Activated effector memory CD4-positive, alpha-beta T cell treated with Interleukin-2 at 50 U/mL for 16 hours (primary cell): ENCODE data around the gene COMT.
A peak's percentile ranks its signal among the peaks of the same experiment; 100 is the strongest.

Experiments
- DNase-seq: peaks from one replicate; pipeline ENCODE4 v3.0.0-alpha.2; 2020

Gene COMT

DNA sequence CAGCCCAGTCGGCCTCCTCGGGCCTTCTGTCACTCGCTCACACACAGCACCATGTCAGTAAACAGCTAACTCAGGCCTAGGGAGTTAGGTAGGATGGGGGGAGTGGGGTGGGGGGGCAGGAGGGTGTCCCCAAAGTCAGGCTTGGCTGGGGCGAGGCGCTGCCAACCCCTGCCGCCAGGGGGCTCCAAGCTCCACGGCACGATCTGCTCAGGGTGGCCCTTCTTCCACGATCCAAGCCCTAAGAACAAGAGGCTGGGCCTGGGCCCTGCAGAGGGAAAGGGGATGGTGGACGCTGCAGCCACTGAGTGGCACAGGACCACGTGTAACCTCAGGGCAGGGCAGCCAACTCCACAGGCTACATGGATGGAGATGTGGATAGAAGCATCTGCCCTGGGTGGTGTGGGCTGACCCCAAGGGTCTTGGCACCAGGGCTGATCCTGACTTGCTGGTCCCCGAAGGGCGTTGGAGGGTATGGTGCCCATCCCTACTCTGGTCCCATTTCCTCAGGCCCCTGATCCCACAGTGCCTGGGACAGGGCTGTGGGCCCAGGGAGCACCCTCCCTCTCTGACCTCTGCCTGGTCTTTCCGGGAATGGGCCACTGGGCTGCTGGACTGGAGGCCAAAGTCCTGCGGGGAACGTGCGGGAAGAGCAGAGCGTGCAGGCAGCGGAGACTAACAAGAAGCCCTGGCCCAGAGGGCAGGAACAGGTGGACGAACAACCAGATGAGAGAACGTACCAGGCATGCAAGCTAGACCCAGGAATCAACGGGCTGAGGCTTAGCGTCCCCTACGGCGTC is 29.1 kb downstream of the COMT start:
- peak; percentile 67 for DNase-seq

DNA sequence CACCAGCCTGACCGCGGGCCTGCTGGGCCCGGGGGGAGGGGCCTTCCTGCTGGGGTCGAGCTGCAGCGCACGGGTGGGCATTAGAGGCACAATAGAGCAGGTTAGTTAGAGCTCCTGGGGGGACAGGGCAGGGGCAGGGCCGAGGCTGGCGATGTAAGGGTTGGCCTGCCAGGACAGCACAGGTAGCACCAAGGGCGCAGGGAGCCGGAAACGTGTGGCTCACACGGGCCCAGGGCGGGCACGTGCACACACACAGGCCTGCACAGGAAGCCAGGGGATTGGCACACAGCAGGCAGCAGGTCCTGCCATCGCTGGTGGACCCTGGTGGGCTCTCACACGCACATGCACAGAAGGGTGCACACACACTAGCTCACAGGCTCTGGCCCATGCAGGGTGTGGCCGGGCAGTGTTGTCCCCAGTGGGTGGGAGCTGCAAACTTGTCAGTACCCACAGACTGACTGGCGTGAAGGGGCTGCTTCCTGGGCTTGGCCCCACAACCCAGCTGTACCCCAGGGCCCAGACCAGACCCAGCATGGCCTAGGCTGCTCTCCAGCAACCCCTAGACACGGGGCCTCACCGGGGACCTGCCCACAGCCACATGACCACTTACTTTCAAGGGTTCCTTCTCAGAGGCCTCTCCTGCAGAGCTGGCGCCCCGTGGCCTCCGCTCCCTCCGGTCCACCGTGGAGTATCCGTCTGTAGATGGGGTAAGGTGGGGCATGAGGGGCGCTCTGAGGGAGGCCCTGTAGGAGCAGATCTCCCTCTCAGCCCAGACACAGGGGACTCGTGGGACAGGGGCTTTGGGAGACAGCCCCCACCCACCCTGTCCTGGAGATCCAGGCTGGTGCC is 29.9 kb downstream of the COMT start:
- DNase-seq: no peak

DNA sequence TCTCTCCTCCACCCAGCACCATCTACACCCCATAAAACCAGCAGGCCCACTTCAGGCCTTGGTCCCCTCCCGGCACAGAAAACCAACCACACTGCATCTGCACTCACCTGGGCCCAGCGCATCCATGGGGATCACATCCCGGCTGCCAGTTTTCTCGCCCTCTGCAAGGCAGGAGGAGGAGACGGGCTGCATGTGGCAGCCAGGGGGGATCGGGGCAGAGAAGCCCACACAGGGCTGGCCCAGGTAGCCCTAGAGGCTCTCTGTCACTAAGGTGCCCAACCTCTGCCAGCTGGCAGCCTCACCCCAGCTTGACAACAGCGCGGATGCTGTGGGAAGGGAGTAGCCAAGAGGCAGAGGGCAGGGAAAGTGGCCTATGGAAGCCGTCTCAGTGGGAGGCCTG is 30.7 kb downstream of the COMT start:
- DNase-seq: no peak

DNA sequence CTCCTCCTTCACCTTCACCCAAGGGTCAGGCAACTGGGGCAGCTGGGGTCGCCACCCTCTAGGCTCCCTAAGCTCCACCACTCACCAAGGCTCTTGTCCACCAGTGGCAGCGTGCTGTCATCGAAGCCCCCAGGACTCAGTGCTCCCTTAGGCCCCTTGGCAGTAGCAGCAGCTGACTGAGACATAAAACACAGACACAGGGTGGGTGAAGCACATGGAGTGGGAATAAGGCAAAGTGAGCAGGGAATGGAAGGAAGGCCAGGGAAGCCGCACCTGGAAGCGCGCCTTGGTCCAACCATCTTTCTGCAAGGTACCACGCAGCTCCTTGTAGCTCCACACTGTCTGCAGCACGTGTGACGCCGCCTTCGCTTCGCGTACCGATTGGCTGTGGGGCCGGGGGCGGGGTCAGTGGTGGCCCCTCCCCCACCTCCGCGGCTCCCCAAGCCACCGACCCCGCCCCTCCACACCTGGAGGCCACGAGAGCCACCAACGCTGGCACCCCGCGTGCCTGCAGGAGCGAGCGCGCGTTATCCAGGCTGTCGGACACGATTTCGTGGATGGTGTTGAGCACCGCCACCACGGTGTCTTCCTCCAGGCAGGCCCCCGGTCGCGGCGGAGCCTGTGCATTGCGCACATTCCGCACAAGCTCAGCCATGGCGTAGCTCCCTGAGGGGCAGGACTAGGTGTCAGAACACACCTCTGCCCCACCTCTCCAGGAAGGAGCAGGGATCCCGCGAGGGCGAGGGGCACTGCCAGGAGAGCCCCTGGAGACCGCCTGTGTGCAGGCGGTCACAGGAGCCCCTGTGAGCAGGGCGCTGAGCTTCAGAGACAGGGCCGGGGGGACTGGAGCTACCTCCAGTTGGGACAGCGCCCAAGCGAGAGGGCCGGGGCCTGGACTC is 31.3 kb downstream of the COMT start:
- no peak for DNase-seq

DNA sequence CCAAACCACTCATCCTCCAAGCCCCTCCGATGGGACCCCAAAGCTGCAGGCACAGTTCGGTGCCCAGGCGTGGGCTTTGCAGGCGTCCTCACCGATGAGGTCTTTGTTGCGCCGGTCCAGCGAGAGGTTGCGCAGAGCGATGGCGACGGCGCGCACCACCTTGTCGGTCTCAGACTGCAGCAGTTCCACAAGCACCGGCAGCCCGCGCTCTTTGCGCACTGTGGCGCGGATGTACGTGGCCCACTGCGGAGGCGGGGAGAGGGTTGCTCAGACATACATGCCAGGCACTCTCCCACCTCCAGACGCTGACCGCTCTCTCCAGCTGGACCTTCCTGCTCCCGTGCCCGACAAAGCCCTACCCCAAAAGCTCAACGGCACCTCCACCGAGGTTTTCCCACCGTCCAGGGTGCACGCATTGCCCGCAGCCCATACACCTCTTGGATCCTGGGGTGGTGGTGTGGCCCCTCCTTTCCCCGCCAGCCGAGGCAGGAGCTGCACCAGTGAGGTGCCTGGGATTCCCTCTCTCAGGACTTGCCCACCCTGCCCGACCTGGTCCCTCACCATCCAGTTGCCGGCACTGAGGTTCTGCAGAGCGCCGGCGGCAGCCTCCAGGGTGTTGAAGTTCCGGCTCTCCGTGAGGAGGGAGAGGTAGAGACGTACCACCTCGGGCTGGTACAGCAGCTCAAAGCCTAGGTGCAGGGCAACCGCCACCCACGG is 32.1 kb downstream of the COMT start:
- no peak for DNase-seq

DNA sequence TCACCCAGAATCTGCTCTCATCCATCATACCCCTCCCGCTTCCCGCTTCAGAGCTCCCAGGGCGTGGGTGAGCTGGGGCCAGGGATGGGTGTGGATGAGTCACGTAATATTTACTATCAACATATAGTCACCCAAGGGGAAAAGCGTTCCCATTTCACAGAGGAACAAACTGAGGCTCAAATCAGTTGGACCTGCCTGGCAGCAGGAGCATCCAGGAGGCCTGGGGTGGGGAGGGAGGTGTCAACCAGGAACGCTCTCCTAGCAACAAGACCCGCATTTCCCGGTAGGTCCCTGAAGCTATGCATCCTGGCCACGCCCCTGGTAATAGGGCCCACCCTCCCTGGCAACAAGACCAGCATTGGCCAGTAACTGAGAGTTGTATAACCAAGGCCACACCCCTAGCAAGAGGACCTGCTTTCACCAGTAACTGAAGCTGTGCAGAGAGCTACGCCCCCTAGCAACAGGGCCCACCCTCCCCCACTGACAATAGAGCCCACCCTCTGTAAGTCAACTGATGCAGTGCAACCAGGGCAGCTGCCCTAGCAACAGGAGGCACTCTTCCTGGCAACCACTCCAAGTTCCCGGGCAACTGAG is 32.8 kb downstream of the COMT start:
- no peak for DNase-seq

DNA sequence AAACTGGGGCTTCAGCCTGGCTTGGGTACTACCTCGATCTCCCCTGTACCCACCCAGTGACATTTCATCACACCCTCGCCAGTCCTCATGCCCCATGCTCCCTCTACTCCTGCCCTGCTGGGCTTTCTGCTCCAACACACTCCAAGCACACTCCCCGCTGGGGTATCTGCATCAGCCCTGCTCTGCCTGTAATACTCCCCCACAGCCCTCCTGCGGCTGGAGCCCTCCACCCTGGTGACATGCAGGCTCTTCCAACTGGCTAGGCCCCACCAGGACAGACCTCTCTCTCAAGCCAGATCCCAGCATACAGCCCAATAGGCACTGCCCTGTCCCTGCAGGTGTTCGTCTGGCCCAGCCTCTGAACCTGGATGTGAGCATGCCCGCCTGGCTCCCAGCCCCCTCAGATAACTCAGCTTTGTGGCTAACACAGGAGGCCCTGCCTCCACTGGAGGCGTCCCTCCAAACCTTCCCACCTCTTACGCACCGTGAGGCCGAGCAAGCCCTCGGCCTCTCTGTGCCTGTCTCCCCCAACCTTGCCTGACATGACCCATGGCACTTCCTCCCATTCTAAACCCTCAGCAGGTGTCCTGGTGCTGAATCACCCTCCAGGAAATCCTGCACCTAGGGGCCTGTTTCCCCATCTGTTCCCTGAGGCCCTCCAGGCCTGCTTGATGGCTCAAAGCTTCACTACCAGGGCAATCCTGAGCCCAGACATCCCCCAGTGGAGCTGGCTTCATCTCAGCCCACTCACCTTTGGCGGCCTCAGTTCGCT is 33.5 kb downstream of the COMT start:
- no peak for DNase-seq

DNA sequence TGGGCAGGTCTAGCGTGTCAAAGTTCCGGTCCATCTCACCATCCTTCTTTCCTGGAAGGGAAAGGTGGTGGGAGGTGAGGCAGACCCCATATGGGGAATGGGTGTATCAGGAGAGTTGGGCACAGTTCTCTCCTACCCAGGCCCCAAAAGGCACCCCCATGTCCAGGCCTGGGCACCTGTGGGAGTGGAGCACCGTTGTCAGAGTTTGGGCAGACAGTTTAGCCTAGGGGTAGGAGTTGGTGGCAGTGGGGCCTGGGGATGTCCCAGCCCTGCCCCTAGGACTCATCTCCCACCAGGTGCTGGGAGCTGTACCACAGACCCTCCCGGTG is 34.1 kb downstream of the COMT start:
- no peak for DNase-seq

DNA sequence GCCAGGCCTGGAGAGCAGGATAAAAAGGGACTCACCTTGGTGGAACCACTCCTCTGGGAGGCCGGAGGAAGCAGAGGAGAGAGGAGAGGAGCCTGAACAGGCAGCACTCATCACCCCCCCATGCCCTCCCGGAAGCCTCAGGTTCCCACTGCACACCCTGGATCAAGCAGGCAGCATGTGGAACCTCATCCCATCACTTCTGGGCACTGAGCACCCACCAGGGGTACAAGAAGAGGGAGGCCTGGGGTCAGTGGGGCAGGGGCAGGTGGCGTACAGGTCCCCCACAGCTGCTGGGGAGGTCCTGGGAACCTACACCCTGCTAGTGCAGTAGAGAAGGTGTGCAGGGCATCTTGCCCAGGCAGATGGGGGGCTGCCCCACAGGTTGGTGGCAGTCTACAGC is 35.1 kb downstream of the COMT start:
- no peak for DNase-seq

DNA sequence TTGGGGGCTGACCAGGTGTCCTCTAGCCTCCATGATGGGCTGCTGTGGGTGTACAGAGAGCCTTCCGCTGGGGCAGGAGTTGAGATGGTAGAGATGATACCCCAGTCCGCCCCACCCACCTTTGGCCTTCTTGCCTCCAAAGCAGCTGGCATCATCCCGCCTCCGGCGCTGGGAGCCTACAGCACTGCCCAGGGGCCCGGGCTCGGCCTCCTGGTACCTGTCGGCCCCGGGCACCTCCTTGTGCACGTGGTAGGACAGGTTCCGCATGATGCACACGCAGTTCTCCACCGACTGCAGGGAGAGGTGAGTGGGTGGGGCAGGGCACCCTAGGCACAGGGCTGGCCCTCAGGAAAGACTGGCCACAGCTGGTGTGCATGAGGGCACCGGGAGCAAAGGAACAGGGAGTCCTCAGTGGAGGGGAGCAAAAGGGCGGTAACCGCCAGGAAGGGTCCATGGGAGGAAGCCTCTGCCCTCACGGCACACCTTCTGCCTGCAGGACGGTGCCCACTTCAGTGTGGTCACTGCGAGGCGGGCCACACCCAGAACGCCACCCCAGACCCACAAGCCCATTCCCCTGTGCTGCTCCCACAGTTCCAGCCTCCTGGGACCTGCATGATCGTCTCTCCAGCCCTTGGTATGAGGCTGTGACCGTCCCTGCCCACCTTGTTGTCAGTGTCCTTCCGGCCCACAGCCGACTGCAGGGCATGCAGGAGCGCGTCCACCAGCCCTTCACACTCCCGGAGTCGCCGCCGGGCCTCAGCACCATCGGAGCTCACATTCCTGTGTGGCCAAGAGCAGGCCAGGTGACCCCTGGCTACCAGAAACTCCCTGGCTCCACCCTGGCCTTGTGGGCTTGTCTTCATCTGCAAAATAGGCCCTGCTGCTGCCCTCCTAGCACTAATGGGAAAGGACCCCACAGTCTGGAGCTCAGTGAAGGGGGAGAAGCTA is 36.0 kb downstream of the COMT start:
- no peak for DNase-seq

DNA sequence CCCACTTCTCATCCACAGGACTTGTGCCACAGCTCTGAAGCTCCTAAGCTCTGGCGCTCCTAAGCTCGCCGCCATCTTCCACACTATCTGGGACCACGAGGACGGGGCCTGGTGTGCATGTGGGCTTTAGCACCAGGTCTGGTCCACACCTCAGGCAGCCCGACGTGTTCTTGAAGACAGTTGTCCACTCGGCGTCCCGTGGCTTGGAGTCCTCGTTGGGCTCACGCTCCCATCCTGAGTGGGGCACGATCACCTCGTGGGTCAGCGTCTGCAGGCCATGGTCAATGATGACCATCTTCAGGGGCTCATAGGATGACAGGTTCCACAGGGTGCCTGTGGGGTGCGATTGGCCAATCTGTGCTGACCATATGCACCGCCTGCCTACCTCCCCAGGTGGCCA is 37.2 kb downstream of the COMT start:
- no peak for DNase-seq

DNA sequence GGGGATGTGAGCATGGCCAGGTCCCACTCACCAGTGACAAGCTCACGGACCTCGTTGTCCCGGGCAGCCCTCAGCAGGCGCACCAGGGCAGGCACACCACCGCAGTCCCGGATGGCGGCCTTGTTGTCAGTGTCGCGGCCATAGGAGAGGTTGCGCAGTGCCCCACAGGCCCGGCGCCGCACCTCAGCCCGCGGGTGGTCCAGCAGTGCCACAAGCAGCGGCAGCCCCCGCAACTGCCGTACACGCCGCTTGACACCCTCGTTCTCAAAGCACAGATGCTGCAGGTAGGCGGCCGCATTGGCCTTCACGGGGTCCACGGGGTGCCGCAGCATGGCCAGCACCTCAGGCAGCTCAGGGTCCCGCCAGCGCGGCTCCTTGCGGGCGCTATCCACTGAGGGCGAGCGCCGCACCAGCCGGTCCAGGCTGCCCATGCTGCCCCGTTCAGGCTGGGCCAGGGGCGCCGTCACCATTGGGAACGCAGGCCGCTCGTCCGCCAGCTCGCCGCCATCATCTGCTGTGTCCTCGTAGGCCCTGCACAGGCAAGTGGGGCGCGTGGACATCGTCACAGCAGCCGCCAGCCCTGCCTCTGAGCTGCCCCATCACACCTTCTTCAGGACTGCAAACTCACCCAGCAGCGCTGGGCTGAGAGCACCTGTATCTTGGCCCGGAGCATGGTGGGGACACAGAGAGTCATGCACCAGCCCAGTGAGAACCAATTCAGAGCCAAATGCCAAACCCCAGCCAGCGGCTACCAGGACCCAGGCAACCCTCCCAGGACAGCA is 38.3 kb downstream of the COMT start:
- DNase-seq: no peak

DNA sequence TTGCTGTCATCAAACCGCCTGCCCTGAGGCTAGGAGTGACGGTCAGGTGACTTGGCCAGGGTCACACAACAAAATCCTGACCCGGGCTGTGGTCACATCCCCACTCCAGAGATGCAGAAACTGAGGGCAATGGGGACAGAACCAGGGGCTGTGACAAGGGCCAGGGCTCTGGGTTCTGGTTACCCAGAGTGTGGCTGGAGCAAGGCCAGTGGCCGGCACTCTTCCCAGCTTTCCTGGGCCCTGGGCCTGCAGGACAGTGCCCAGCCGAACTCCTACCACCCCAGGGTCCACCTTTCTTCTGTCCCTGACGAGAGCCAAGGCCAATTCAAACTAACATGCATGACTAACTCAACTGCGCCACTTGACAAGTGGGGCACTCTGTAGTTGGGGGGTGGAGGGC is 39.2 kb downstream of the COMT start:
- DNase-seq: no peak

DNA sequence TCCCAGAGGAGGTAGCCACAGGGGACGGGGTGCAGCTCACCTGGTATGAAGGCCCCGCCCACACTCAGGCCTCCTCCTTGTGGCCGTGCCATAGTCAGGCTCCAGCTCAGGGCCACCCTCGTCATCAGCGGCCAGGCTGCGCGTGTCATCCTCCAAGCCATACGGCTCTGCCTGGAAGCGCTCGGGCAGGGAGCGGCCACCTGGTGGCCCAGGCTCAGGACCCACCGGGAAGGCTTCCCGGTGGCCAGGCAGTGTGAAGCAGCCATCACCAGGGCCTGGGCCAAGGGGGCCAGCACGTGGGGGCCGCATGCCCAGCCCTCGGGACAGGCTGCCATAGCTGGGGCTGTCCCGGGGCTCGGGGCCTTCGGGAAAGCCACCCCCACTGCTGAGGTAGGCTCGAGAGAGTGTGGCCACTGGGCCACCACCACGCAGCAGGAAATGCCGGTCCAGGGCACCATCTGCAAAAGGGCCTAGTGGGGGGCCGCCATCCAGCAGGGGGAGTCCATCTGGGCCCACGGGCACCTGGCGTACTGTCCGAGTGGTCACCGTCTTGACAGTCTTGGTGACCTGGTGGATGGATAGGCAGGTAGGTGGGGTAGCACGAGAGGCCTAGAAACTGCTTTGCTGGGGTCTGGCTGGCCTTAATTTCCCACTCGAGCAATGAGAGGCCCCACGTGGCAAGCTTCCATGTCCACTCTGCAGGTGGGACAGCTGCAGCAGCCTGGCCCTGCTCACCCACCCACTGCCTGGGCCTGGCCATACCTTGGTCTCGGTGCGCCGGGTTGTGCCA is 39.8 kb downstream of the COMT start:
- DNase-seq: no peak

DNA sequence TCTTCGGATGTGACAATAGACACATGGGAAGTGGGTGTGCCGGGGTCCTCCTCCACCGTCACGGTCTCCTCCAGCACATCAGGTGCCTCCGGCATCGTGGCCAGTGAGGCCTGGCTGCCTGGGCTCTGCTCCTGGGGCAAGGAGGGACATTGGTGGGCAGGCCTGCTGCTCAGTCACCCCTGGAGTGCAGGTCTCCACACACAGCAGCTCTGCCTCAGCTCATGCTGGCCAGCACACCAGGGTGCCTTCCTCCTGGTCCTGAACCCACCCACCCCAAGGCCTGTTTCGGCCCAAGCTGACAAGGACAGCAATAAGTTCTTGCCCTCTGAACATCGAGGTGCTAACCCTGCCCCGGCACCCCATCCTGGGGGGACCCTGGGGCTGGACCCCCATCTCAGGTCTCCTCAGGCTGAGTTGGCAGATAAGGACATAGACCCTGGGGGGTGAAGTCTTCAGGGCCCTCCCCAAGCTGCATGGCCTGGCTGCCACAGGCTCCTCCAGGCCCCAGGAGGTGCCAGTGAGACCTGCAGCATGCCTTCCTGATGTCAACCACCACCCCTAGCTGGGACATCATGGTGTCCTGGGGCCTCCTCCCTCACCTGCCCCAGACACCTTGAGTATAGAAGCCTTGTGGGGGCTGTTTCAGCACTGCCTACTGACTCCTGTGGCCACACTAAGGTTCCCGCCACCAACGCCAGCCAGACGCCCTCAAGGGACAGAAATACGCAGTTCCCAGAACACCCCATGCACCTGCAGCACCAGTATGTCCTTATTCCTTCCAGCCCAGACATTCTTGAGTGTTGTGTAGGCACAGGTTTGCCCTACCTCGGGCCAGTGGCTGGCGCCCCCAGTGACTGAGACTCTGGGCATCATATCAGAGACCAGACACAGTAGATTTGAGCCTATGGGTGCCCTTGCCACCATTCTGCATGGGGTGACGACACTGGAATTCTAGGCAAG is 40.7 kb downstream of the COMT start:
- no peak for DNase-seq

DNA sequence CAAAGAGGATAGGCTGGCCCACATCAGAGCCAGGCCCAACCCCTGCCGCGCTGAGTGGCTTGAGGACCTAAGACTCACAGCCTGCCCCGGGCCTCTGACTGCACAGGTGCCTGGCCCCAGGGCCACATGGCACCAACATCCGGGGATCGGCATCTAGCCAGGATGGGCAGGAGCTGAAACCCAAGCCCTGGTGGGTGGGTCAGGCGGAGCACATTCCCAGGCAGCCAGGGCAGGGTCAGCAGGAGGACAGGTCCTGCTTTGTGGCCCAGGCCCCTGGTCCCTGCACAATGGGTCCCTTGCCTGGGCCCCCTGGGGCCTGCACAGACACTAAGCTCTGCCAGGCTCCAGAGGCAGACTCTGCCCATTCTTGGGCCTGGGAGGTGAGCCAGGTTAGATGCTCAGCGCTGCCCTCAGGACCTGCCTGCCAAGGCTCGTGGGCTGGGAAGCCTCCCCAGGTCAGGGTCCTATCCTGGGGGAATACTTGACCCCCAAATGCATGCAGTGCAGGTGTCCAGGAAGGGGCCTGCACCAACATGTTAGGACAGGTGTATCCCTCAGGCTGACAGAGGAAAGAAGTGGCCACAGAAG is 41.5 kb downstream of the COMT start:
- no peak for DNase-seq

DNA sequence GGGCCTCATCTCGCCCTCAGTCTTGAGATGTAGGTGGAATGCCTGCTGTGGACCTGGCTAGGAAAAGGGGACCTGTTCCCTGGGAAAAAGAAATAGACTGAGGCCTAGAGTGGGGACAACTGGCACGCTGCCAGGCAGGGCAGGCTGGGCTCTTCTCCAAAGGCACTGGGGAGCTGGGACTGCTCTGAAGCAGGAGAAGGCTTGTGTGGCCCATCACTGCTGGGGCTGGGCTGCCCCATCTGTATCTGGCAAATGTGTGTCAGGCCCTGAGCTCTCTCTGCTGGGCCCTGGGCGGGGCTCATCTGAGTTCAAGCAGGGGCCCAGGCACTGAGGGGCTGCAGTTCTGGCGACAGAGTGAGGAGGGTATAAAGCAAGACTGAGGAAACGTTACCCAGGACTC is 42.2 kb downstream of the COMT start:
- DNase-seq: no peak
